Measurements from ENCODE around the gene ZYX. TPM values are rescaled to one million over a fixed set of nuclear protein-coding genes. Genes with fewer than 3 reads are reported as not detected.

Gene ZYX
- total RNA-seq, 2 experiments from 2014 or later, result 103 to 148 TPM

DNA sequence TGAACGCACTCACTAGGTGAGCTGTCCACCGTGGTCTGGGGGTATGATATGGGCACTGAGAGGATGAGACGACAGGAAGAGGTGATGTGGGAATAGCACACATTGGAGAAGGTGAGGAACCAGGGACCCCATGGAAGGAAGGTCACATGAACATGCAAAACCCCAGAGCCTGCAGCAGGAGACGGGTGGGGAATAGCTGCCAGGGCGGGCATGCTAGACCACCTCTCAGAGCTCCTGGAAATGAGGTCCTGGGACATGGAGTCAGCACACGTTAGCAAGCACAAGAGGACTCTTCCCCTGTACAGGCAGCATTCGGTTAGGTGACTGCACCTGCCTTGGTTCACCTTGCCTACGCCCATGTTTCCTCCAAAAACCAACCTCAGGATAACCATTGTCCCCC, 26.8 kb upstream of the ZYX start:
- H3K9me3 Mint-ChIP-seq (ENCODE audit: low read depth), result no peaks in the 10 kb centered on the region
- DNase-seq, result no peak
- ChIA-PET POLR2A (no interaction called here), CTCF (interaction anchor here (1.4 kb wide), 1 partner anchor 9 kb away, joined by 5 read pairs; no protein-coding TSS in a partner anchor)
- H3K36me3 Mint-ChIP-seq (ENCODE audit: low read depth), result no peaks in the 10 kb centered on the region
- no peaks in the 10 kb centered on the region for H3K27me3 Mint-ChIP-seq
- H3K4me3 Mint-ChIP-seq, result no peak overlapping the region
- H3K27ac Mint-ChIP-seq, result no peak overlapping the region
- intact Hi-C loops (cut with DNase I, micrococcal nuclease), result no loop called here
- no peak for ATAC-seq
- H3K4me1 Mint-ChIP-seq, result no peaks in the 10 kb centered on the region

GRCh38 chr7:143354965-143355364, 26.2 kb upstream of the ZYX start:
- Mint-ChIP-seq H3K27ac (no peak overlapping the region), H3K36me3 (ENCODE audit: low read depth) (no peaks in the 10 kb centered on the region), H3K4me1 (no peaks in the 10 kb centered on the region), H3K4me3 (no peak overlapping the region), H3K9me3 (ENCODE audit: low read depth) (no peaks in the 10 kb centered on the region), H3K27me3 (no peaks in the 10 kb centered on the region)
- ATAC-seq (no peak), DNase-seq (no peak)
- ChIA-PET POLR2A (no interaction called here), CTCF (interaction anchor here (1.0 to 1.5 kb wide), 3 partner anchors 10 to 140 kb away, joined by 3 to 5 read pairs (median 4); no protein-coding TSS in a partner anchor)
- intact Hi-C loops (cut with DNase I, micrococcal nuclease), result no loop called here

- H3K27ac Mint-ChIP-seq, result no peak overlapping the region
- no peaks in the 10 kb centered on the region for H3K36me3 Mint-ChIP-seq (ENCODE audit: low read depth)
- no peaks in the 10 kb centered on the region for H3K4me1 Mint-ChIP-seq
- H3K27me3 Mint-ChIP-seq, result peaks cover 4% of the 10 kb centered on the region
- DNase-seq, result no peak
- intact Hi-C loops (cut with DNase I, micrococcal nuclease), result no loop called here
- ChIA-PET POLR2A (no interaction called here), CTCF (interaction anchor here (0.5 to 1.5 kb wide), 6 partner anchors 11 to 166 kb away, joined by 3 to 4 read pairs (median 3); no protein-coding TSS in a partner anchor)
- ATAC-seq, result no peak
- no peaks in the 10 kb centered on the region for H3K9me3 Mint-ChIP-seq (ENCODE audit: low read depth)
- no peak overlapping the region for H3K4me3 Mint-ChIP-seq
Measured at GRCh38 chr7:143355450-143356385, 25.4 kb upstream of the ZYX start.

GRCh38 chr7:143356414-143357050, 24.6 kb upstream of the ZYX start:
- CTCF ChIA-PET, result interaction anchor here (0.9 to 1.5 kb wide), 2 partner anchors 19 to 49 kb away, joined by 3 to 4 read pairs; no protein-coding TSS in a partner anchor
- intact Hi-C loops (cut with DNase I, micrococcal nuclease), result no loop called here
- Mint-ChIP-seq H3K27ac (no peak overlapping the region), H3K4me3 (no peak overlapping the region), H3K36me3 (ENCODE audit: low read depth) (no peaks in the 10 kb centered on the region), H3K27me3 (peaks cover 7% of the 10 kb centered on the region), H3K9me3 (ENCODE audit: low read depth) (no peaks in the 10 kb centered on the region), H3K4me1 (no peaks in the 10 kb centered on the region)
- ATAC-seq (no peak), DNase-seq (no peak)
- POLR2A ChIA-PET, result no interaction called here

DNA sequence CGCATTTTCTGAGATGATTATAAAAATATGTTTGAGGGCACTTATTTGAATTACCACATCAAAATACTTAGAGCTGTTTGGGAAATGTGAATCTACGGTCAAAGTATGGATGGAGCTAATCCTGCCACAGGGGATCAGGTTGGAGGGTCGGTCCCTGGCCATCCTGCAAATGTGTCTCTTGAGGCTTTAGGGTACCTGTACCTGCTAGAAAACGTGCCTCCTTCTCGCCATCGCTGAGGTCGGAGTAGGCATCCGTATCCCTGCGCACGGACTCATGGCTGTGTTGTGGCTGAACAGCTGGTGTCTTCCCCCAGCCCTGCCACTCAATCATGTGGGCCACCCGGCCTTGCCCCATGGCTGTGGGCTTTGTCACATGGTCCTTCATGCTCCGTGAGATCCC, 22.5 kb upstream of the ZYX start:
- intact Hi-C loops (cut with DNase I, micrococcal nuclease), result no loop called here
- Mint-ChIP-seq H3K4me3 (no peak overlapping the region), H3K36me3 (ENCODE audit: low read depth) (no peaks in the 10 kb centered on the region), H3K27me3 (peaks cover 17% of the 10 kb centered on the region), H3K9me3 (ENCODE audit: low read depth) (no peaks in the 10 kb centered on the region), H3K27ac (no peak overlapping the region), H3K4me1 (peaks cover 3% of the 10 kb centered on the region)
- ATAC-seq (no peak), DNase-seq (no peak)
- POLR2A ChIA-PET, result no interaction called here
- CTCF ChIA-PET, result interaction anchor here (0.5 to 1.6 kb wide), 3 partner anchors 15 to 50 kb away, joined by 3 read pairs; partner anchors contain the start of gene EPHA1

- Mint-ChIP-seq H3K4me1 (peaks cover 3% of the 10 kb centered on the region), H3K27me3 (peaks cover 27% of the 10 kb centered on the region), H3K9me3 (ENCODE audit: low read depth) (no peaks in the 10 kb centered on the region), H3K27ac (no peak overlapping the region), H3K36me3 (ENCODE audit: low read depth) (no peaks in the 10 kb centered on the region), H3K4me3 (no peak overlapping the region)
- DNase-seq (no peak), ATAC-seq (no peak)
- intact Hi-C loops (cut with DNase I, micrococcal nuclease), result loop anchor here in 1 of 2 experiments (5.0 kb wide), 1 partner anchor 118 kb away; no protein-coding TSS in a partner anchor
- POLR2A ChIA-PET, result interaction anchor here (0.6 to 0.7 kb wide), 2 partner anchors 12 to 23 kb away, joined by 3 to 5 read pairs; no protein-coding TSS in a partner anchor
- CTCF ChIA-PET, result interaction anchor here (0.6 to 1.6 kb wide), 6 partner anchors 9 to 559 kb away, joined by 3 to 6 read pairs (median 4); no protein-coding TSS in a partner anchor
Measured at GRCh38 chr7:143359771-143360353, 21.3 kb upstream of the ZYX start.

DNA sequence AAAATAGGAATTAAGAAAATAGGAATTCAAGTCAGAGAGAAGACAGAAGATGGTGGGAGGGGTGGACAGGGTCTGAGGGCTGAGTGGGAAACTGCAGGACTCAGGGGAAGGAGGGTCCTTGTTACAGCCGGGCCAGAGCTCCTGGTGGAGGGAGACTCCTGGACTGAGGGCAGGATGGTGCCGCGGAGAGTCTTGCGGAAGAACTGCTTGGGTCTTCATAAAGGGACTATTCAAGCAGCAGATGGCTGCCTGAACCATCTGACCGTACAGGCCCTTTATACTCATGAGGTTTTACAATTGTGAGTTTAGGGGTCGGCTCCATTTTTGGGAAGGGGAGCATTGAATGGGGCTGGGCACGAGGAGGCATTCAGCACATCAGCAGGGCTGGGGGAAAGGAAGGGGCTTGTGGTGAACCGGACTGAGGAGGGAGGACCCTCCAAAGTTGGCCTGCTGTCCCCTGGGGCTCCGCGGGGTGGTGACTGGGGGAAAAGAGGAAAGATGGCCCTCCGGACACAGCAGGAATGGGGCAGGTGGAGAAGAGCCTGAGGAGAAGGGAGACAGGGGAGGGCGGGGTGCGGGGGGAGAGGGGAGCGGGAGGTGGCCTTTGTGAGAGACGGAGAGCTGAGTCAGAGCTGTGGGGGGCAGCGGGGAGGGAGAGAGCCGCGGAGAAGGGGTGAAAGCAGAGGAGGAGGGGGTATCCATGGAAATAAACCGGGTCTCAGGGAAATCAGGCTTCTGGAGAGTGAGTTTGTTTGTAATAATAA, 20.2 kb upstream of the ZYX start:
- intact Hi-C loops (cut with DNase I, micrococcal nuclease), result loop anchor here in 1 of 2 experiments (5.0 kb wide), 1 partner anchor 119 kb away; no protein-coding TSS in a partner anchor
- Mint-ChIP-seq H3K27ac (no peak overlapping the region), H3K27me3 (peaks cover 31% of the 10 kb centered on the region), H3K36me3 (ENCODE audit: low read depth) (no peaks in the 10 kb centered on the region), H3K4me1 (peaks cover 3% of the 10 kb centered on the region), H3K4me3 (peak overlapping the region; percentile 32), H3K9me3 (ENCODE audit: low read depth) (no peaks in the 10 kb centered on the region)
- ATAC-seq, result no peak
- POLR2A ChIA-PET, result no interaction called here
- no peak for DNase-seq
- CTCF ChIA-PET, result interaction anchor here (0.6 to 1.6 kb wide), 4 partner anchors 8 to 560 kb away, joined by 3 to 6 read pairs (median 4); no protein-coding TSS in a partner anchor

GRCh38 chr7:143361552-143362130, 19.5 kb upstream of the ZYX start:
- Mint-ChIP-seq H3K36me3 (ENCODE audit: low read depth) (no peaks in the 10 kb centered on the region), H3K4me3 (peak overlapping the region; percentile 77), H3K27ac (no peak overlapping the region), H3K4me1 (peaks cover 3% of the 10 kb centered on the region), H3K27me3 (peaks cover 35% of the 10 kb centered on the region), H3K9me3 (ENCODE audit: low read depth) (no peaks in the 10 kb centered on the region)
- DNase-seq (no peak), ATAC-seq (peak; percentile 27)
- intact Hi-C loops (cut with DNase I, micrococcal nuclease), result loop anchor here in 1 of 2 experiments (1.0 to 5.0 kb wide), 2 partner anchors 19 to 119 kb away; no protein-coding TSS in a partner anchor
- ChIA-PET POLR2A (no interaction called here), CTCF (no interaction called here)

DNA sequence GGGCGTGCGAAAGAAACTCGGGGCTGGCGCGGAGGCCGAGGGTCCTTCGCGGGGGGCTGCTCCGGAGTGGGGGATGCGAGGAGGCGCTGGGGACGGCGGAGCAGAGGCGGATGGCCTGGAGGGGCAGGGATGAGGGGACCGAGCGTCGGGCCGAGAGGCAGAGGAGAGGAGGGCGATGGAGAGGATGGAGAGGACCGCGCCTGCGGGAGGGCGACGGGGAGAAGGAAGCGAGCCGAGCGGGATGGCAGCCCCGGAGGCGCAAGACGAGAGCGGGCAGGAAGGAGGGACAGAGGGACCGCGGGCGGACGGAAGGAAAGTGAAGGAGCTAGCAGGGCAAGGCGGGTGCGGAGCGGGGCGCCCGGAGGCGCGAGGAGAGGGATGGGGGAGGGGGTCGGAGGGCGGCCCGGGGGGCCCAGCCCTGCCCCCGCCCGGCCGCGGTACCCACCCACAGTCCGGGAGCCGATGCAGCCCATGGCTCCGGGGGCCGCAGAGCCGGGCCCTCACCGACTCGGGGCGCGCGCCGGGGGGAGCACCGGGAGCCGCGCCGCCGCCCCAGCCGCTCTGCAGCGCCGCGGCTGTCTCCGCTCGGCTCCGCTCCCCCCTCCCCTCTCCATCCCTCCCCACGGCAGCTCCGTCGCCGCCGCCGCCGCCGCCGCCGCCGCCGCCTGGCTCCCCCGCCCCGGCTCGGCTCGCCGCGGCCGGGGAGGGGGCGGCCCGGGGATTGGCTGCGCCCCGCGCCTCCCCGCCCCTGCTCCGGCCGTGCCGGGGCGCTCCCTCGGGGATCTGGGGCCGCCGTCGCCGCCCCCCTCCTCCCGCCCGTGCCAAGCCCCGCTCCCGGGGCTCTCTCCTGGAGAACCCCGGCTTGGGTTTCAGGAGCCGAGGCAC, 18.8 kb upstream of the ZYX start, which contains the start of gene FAM131B:
TSS of gene FAM131B (minus strand) at position 583 of the 885 bp plus-strand sequence. CDS start at position 473, 110 bp downstream.
- H3K36me3 Mint-ChIP-seq (ENCODE audit: low read depth), result no peaks in the 10 kb centered on the region
- H3K27ac Mint-ChIP-seq, result no peak within 1 kb of the TSS
- POLR2A ChIA-PET, result interaction anchor here (0.5 kb wide), 1 partner anchor 174 kb away, joined by 6 read pairs; no protein-coding TSS in a partner anchor
- CTCF ChIA-PET, result no interaction called here
- peaks cover 35% of the 10 kb centered on the region for H3K27me3 Mint-ChIP-seq
- H3K4me3 Mint-ChIP-seq, result peak within 1 kb of the TSS; percentile 77
- ATAC-seq (peak; percentile 74), DNase-seq (peak; percentile 60)
- intact Hi-C loops (cut with DNase I, micrococcal nuclease), result loop anchor here in 1 of 2 experiments (1.0 to 5.0 kb wide), 2 partner anchors 18 to 120 kb away; no protein-coding TSS in a partner anchor
- no peaks in the 10 kb centered on the region for H3K9me3 Mint-ChIP-seq (ENCODE audit: low read depth)
- H3K4me1 Mint-ChIP-seq, result peaks cover 3% of the 10 kb centered on the region
